ENCODE results near the gene GTF2E1. TPM values are rescaled to one million over a fixed set of nuclear protein-coding genes. Genes with fewer than 3 reads are reported as not detected.

The GTF2E1 gene
- total RNA-seq, 1 donor from 2014 or later: 31.2 TPM

GRCh38 chr3:120824613-120825012 lies 82.1 kb downstream of the GTF2E1 start:
- Mint-ChIP-seq H3K27ac (no peak overlapping the region), H3K4me3 (ENCODE audit: low read depth) (no peak overlapping the region), H3K36me3 (ENCODE audit: insufficient read depth) (no peaks in the 10 kb centered on the region), H3K27me3 (no peaks in the 10 kb centered on the region), H3K4me1 (ENCODE audit: low read depth) (peaks cover 13% of the 10 kb centered on the region), H3K9me3 (ENCODE audit: low read depth) (no peaks in the 10 kb centered on the region)
- no peak for TF ChIP-seq CTCF (IDR thresholded peaks at IDR 0.05; ENCODE audit: unreplicated experiment)
- no peak for DNase-seq (ENCODE audit: low spot score, unreplicated experiment)

- H3K36me3 Mint-ChIP-seq (ENCODE audit: insufficient read depth): no peaks in the 10 kb centered on the region
- H3K4me3 Mint-ChIP-seq (ENCODE audit: low read depth): no peak overlapping the region
- TF ChIP-seq CTCF (IDR thresholded peaks at IDR 0.05; ENCODE audit: unreplicated experiment): no peak
- no peak for DNase-seq (ENCODE audit: low spot score, unreplicated experiment)
- H3K27me3 Mint-ChIP-seq: no peaks in the 10 kb centered on the region
- H3K27ac Mint-ChIP-seq: no peak overlapping the region
- H3K4me1 Mint-ChIP-seq (ENCODE audit: low read depth): peaks cover 11% of the 10 kb centered on the region
- H3K9me3 Mint-ChIP-seq (ENCODE audit: low read depth): no peaks in the 10 kb centered on the region
Observed at GRCh38 chr3:120828796-120829195, 86.3 kb downstream of the GTF2E1 start.

GRCh38 chr3:120831066-120831465 lies 88.5 kb downstream of the GTF2E1 start:
- H3K36me3 Mint-ChIP-seq (ENCODE audit: insufficient read depth): no peaks in the 10 kb centered on the region
- peaks cover 5% of the 10 kb centered on the region for H3K4me1 Mint-ChIP-seq (ENCODE audit: low read depth)
- no peaks in the 10 kb centered on the region for H3K9me3 Mint-ChIP-seq (ENCODE audit: low read depth)
- no peak for TF ChIP-seq CTCF (IDR thresholded peaks at IDR 0.05; ENCODE audit: unreplicated experiment)
- H3K4me3 Mint-ChIP-seq (ENCODE audit: low read depth): no peak overlapping the region
- H3K27me3 Mint-ChIP-seq: no peaks in the 10 kb centered on the region
- no peak overlapping the region for H3K27ac Mint-ChIP-seq
- no peak for DNase-seq (ENCODE audit: low spot score, unreplicated experiment)

Other genes with a start within 250 kb of the GTF2E1 start
- gene NDUFB4, start 146.4 kb upstream of the GTF2E1 start, total RNA-seq: 162 and 165 TPM in 2 replicates
- 11.9 and 27.8 TPM in 2 replicates for gene HGD, start 60.5 kb upstream of the GTF2E1 start, total RNA-seq
- gene RABL3, start 228 bp upstream of the GTF2E1 start, total RNA-seq: 24.9 and 26.4 TPM in 2 replicates
- 8.5 and 11.1 TPM in 2 replicates for gene STXBP5L, start 165.5 kb downstream of the GTF2E1 start, total RNA-seq

All from progenitor cell of endocrine pancreas (in vitro differentiated cells).